Stimulated activated CD4-positive, alpha-beta T cell treated with anti-CD3 and anti-CD28 coated beads, Interleukin-12 subunit alpha, Interleukin-12 subunit beta, amount 100 ng/mL, for 48 hours (primary cell): ENCODE results near the gene MGST3.
A peak's percentile ranks its signal among the peaks of the same experiment; 100 is the strongest.
"Not testable (repeated sequence)": the region's sequence is repeated elsewhere in the genome, so short reads cannot be mapped to it uniquely, and the experiment has no call there.

ENCODE experiments used
- DNase-seq, 3 donors: peaks; one replicate each; pipeline ENCODE4 v3.0.0-alpha.2; 2020; ENCODE audit warnings: low read depth in 2 of 3, low spot score in 1 of 3

The MGST3 gene

DNA sequence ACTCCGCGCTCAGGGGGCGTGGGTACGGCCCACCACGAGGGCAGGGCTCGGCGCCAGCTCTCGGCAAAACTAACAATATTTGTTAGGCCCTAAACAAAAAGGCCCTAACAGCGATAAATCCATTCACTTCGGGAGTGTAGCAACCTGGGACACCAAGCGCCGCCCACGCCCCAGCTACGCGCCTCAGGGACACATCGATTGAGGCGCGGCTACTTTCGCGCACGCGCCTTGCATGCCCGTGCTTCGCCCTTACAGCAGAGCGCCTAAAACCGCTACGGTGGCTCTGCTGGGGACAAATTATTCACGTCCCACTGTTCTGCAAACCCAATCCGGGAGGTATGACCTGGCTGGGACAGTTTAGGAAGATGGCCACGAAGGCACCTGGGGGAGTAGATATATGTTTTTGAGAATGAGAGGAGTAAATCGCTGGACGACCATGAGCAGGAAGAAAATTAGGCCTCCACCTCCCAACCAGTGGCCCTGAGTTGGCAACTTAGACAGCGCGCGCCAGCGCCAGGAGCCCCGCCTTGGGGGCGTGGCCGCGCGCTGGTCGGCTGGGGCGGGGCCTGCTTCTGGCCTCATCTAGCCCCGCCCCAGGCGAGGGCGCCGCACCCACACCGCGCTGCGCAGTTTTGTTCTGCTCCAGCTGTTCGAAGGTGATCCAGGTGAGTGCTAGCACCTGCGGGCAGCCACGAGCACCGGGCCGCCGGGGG is at the start of gene MGST3:
Gene MGST3 (plus strand): TSS at position 606 of the 713 bp plus-strand sequence. CDS start 18,614 bp downstream, outside the sequence.
- peak; percentile 92 to 95 (median 93) for DNase-seq

GRCh38 chr1:165581926-165582325 is 49.1 kb upstream of the MGST3 start:
- DNase-seq, result no peak

- no peak for DNase-seq
Observed at GRCh38 chr1:165586398-165586797, 44.6 kb upstream of the MGST3 start.

GRCh38 chr1:165591391-165591790 is 39.6 kb upstream of the MGST3 start:
- not testable (repeated sequence) for DNase-seq

DNA sequence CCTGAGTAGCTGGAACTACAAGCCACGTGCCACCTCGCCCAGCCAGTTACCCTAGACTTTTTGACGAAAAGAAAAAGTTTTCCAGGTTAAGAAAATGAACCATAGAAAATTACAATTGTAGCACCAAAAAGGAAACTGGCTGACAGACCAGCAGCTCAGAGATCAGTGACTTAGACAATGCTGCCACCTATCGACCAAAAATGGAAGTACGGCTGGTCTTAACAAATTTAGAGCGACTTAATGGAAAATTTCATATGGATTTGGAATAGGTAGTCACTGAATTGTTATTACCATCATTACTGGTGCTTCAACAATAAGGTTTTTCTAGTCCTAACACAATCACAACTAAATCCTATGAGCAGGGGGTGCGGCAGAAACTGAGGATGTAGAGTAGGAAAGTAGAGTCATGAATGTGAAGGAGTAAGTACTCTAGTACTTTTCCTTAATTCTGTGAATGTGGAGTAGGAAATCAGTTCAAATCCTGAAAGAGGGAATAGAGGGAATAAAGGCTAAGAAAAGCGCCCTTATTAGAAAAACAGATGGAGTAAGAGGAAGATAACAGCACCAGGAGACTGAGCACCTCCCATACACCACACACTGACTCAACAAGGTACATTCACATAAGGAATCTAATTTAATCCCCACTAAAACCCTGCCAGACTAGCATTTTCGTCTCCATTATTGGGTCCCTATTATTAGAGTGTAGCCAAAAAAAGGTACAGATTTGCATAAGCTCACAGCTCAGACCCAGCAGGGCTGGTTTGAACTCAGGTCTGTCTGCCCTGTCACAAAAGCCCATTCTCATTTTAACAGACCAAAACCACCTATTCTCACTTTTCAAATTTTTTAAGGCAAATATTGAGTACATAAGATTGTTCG is 37.9 kb upstream of the MGST3 start:
- DNase-seq, result peak; percentile 56 to 92 (median 59)

GRCh38 chr1:165595246-165595938 is 35.6 kb upstream of the MGST3 start:
- no peak for DNase-seq

DNA sequence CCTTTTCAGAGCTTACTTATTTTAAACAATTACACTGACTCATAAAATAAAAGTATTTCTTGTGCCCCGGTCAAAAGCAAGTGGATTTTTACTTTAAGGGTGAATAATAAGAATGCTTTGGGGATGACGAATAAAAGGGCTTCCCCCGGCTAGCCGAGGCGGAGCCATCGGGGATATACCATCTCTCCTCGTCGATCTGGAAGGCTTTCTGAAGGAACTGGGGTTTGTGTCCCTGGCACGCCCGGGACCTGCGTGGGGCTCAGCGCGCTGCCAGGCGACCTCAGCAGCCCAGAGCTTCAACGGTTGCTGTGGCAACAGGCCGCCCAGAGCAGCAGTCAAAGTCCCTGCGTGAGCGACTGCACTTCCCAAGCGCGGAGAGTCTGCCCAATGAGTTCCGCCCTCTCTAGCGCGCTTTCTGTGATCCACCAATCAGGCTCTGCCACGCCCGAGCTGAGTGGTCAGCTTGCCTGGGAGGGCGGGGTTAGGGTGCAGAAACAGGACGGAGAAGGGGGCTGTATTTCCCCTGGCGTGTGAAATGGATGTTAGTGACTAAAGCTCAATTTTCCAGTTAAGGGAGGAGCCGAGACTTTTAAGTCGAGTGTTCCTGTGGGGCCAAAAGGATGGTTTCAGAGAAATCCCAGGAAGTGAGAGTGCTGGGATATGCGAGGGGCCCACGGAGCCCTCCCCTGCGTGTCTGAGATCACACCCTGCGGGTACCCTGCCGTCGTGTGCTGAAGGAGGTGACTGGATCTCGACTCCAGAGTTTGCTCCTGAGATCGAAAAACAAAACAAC is 33.0 kb upstream of the MGST3 start:
- peak; percentile 92 to 96 (median 94) for DNase-seq

DNA sequence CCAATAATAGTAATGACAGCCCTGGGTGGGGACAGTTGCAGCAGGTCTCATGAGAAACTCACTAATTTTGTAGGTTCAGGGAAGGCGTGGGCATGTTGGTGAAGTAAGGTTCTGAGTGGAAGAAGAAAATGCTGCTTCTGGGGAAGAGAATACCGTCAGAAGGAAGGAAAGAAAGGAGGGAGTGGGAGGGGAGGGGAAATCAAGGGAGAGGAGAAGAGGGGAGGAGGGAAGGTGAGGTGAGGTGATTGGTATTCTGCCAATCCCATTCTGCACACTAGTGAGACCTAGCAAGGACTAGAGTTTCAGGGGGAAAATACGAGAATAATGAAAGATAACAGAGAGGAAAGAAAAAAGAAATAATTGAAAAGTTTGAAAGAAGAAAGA is 32.4 kb upstream of the MGST3 start:
- DNase-seq, result peak in 1 of 3 donors; percentile 20

GRCh38 chr1:165600793-165601192 is 30.2 kb upstream of the MGST3 start:
- DNase-seq, result no peak

- DNase-seq, result no peak
Observed at GRCh38 chr1:165603810-165604209, 27.2 kb upstream of the MGST3 start.

GRCh38 chr1:165605246-165605645 is 25.8 kb upstream of the MGST3 start:
- no peak for DNase-seq

- not testable (repeated sequence) for DNase-seq
Observed at GRCh38 chr1:165606676-165607075, 24.4 kb upstream of the MGST3 start.

DNA sequence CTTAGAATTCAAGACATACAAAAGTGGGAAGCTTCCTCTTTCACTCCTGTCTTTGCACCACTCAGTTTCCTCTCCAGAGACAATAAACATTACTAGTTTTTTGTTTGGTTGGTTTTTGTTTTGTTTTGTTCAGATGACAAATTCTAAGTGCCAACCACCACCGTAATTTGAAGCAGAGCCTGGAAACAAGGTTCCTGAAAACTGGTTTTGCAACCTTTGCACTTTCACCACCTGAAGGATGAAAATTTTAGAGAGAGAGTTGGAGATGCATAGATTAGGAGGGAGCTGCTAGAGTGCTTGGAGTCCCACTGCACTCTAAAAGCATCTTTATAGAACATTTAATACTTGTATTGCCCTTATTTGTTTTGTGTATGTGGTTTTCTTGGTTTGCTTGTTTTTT is 20.2 kb upstream of the MGST3 start:
- no peak for DNase-seq

GRCh38 chr1:165612062-165612461 is 19.0 kb upstream of the MGST3 start:
- no peak for DNase-seq

GRCh38 chr1:165616054-165616612 is 14.9 kb upstream of the MGST3 start:
- DNase-seq, result no peak

- no peak for DNase-seq
Observed at GRCh38 chr1:165616987-165617546, 14.0 kb upstream of the MGST3 start.

DNA sequence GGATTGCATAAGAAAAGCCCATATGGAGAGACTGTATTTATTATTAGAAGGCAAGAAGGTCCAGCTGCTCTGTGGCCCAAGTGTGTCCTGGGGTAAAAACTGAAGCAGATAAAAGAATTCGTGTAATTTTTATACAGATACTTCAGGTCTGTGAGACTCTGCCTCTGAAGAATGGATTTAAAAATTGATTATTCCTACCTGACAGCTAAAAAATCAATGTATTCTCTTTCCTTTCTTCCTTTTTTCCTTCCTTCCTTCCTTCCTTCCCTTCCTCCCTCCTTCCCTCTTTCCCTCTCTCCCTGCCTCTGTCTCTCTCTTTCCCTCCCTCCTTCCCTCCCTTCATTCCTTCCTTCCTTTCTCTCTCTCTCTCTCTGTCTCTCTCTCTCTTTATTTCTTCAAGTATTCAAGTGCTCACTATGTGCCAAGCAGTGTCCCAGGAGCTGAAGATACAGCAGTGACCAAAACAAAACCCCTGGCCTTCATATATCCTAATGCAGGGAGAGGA is 11.3 kb upstream of the MGST3 start:
- no peak for DNase-seq

- no peak for DNase-seq
Observed at GRCh38 chr1:165623624-165624023, 7.4 kb upstream of the MGST3 start.

- no peak for DNase-seq
Observed at GRCh38 chr1:165624441-165624840, 6.6 kb upstream of the MGST3 start.
